ENCODE results near the gene CPA5. TPM values are rescaled to one million over a fixed set of nuclear protein-coding genes. Genes with fewer than 3 reads are reported as not detected.
A peak's percentile ranks its signal among the peaks of the same experiment; 100 is the strongest.

CPA5 gene
- total and polyA plus RNA-seq, 4 experiments from 2014 or later = 12.3 to 23.7 TPM; not detected in 2

- H3K4me1 Mint-ChIP-seq = peaks cover 4 to 17% (median 10%) of the 10 kb centered on the region in 4 donors
- H3K36me3 ChIP-seq (ENCODE audit: insufficient read depth, low read length) = no peaks in the 10 kb centered on the region
Measured at GRCh38 chr7:130352194-130353074, 7.8 kb downstream of the CPA5 start.

GRCh38 chr7:130353196-130353595, 8.6 kb downstream of the CPA5 start:
- Histone ChIP-seq H3K27ac (ENCODE audit: low read depth, low read length) (no peak overlapping the region), H3K4me3 (ENCODE audit: low read length in 2 of 2) (no peak overlapping the region), H3K4me1 (ENCODE audit: insufficient read depth, low read length) (peaks cover 4% of the 10 kb centered on the region), H3K27me3 (ENCODE audit: insufficient read depth, low read length) (no peaks in the 10 kb centered on the region), H3K36me3 (ENCODE audit: insufficient read depth, low read length) (no peaks in the 10 kb centered on the region), H3K9me3 (ENCODE audit: control insufficient read depth in 1 of 2, low read length in 2 of 2) (no peaks in the 10 kb centered on the region)
- ChIA-PET POLR2A (ENCODE audit: partially characterized antibody) (no interaction called here), CTCF (ENCODE audit: partially characterized antibody) (no interaction called here)
- DNase-seq = no peak
- intact Hi-C loops (cut with micrococcal nuclease) = no loop called here
- Mint-ChIP-seq H3K27ac (peak overlapping the region in 1 of 7 donors; percentile 85), H3K4me3 (no peak overlapping the region), H3K36me3 (no peaks in the 10 kb centered on the region), H3K9me3 (no peaks in the 10 kb centered on the region), H3K4me1 (peaks cover 4 to 17% (median 10%) of the 10 kb centered on the region in 4 donors), H3K27me3 (peaks cover 10 to 31% of the 10 kb centered on the region in 2 donors)

More at GRCh38 chr7:130352194-130353074, 7.8 kb downstream of the CPA5 start:
- POLR2A ChIA-PET (ENCODE audit: partially characterized antibody) = no interaction called here
- no peak for DNase-seq
- peak overlapping the region in 1 of 8 donors; percentile 50 for H3K4me3 Mint-ChIP-seq
- H3K9me3 Mint-ChIP-seq = no peaks in the 10 kb centered on the region
- H3K27ac Mint-ChIP-seq = no peak overlapping the region
- no peaks in the 10 kb centered on the region for H3K9me3 ChIP-seq (ENCODE audit: control insufficient read depth in 1 of 2, low read length in 2 of 2)
- H3K27ac ChIP-seq (ENCODE audit: low read depth, low read length) = no peak overlapping the region
- H3K4me3 ChIP-seq (ENCODE audit: low read length in 2 of 2) = no peak overlapping the region
- intact Hi-C loops (cut with micrococcal nuclease) = no loop called here
- no peaks in the 10 kb centered on the region for H3K27me3 ChIP-seq (ENCODE audit: insufficient read depth, low read length)
- no peaks in the 10 kb centered on the region for H3K36me3 Mint-ChIP-seq
- CTCF ChIA-PET (ENCODE audit: partially characterized antibody) = no interaction called here
- H3K27me3 Mint-ChIP-seq = peaks cover 10 to 31% of the 10 kb centered on the region in 2 donors
- H3K4me1 ChIP-seq (ENCODE audit: insufficient read depth, low read length) = peaks cover 4% of the 10 kb centered on the region

- no peaks in the 10 kb centered on the region for H3K4me1 ChIP-seq (ENCODE audit: insufficient read depth, low read length)
- no peak overlapping the region for H3K4me3 ChIP-seq (ENCODE audit: low read length in 2 of 2)
- peaks cover 0 to 4% of the 10 kb centered on the region in 2 donors for H3K9me3 ChIP-seq (ENCODE audit: control insufficient read depth in 1 of 2, low read length in 2 of 2)
- DNase-seq = no peak
- H3K27ac ChIP-seq (ENCODE audit: low read depth, low read length) = no peak overlapping the region
- no peaks in the 10 kb centered on the region for H3K27me3 ChIP-seq (ENCODE audit: insufficient read depth, low read length)
- H3K27me3 Mint-ChIP-seq = peaks cover 8 to 17% of the 10 kb centered on the region in 2 donors
- intact Hi-C loops (cut with micrococcal nuclease) = no loop called here
- H3K36me3 ChIP-seq (ENCODE audit: insufficient read depth, low read length) = no peaks in the 10 kb centered on the region
- H3K36me3 Mint-ChIP-seq = peaks cover 0 to 7% of the 10 kb centered on the region in 2 donors
- ChIA-PET CTCF (ENCODE audit: partially characterized antibody) (no interaction called here), POLR2A (ENCODE audit: partially characterized antibody) (no interaction called here)
- H3K4me1 Mint-ChIP-seq = peaks cover 0 to 7% (median 4%) of the 10 kb centered on the region in 4 donors
- H3K27ac Mint-ChIP-seq = peak overlapping the region in 1 of 7 donors; percentile 31
- no peak overlapping the region for H3K4me3 Mint-ChIP-seq
- peaks cover 0 to 18% (median 12%) of the 10 kb centered on the region in 8 donors for H3K9me3 Mint-ChIP-seq
Measured at GRCh38 chr7:130356121-130356875, 11.7 kb downstream of the CPA5 start.

- intact Hi-C loops (cut with micrococcal nuclease) = no loop called here
- Mint-ChIP-seq H3K27me3 (peaks cover 5 to 9% of the 10 kb centered on the region in 2 donors), H3K9me3 (peaks cover 0 to 18% (median 12%) of the 10 kb centered on the region in 8 donors), H3K27ac (peak overlapping the region in 1 of 7 donors; percentile 31), H3K36me3 (peaks cover 0 to 7% of the 10 kb centered on the region in 2 donors), H3K4me3 (no peak overlapping the region), H3K4me1 (peaks cover 0 to 3% (median 1%) of the 10 kb centered on the region in 4 donors)
- peaks cover 0 to 4% of the 10 kb centered on the region in 2 donors for H3K9me3 ChIP-seq (ENCODE audit: control insufficient read depth in 1 of 2, low read length in 2 of 2)
- POLR2A ChIA-PET (ENCODE audit: partially characterized antibody) = no interaction called here
- no peaks in the 10 kb centered on the region for H3K36me3 ChIP-seq (ENCODE audit: insufficient read depth, low read length)
- DNase-seq = no peak
- no peak overlapping the region for H3K27ac ChIP-seq (ENCODE audit: low read depth, low read length)
- H3K4me1 ChIP-seq (ENCODE audit: insufficient read depth, low read length) = no peaks in the 10 kb centered on the region
- H3K27me3 ChIP-seq (ENCODE audit: insufficient read depth, low read length) = no peaks in the 10 kb centered on the region
- no peak overlapping the region for H3K4me3 ChIP-seq (ENCODE audit: low read length in 2 of 2)
- CTCF ChIA-PET (ENCODE audit: partially characterized antibody) = no interaction called here
Measured at GRCh38 chr7:130356876-130357611, 12.4 kb downstream of the CPA5 start.

GRCh38 chr7:130358471-130358870, 13.9 kb downstream of the CPA5 start:
- no peaks in the 10 kb centered on the region for H3K27me3 ChIP-seq (ENCODE audit: insufficient read depth, low read length)
- Mint-ChIP-seq H3K27me3 (peaks cover 4 to 7% of the 10 kb centered on the region in 2 donors), H3K36me3 (peaks cover 0 to 7% of the 10 kb centered on the region in 2 donors), H3K9me3 (peaks cover 0 to 18% (median 12%) of the 10 kb centered on the region in 8 donors), H3K4me1 (peaks cover 0 to 1% (median 0%) of the 10 kb centered on the region in 4 donors), H3K4me3 (no peak overlapping the region), H3K27ac (no peak overlapping the region)
- ChIA-PET POLR2A (ENCODE audit: partially characterized antibody) (no interaction called here), CTCF (ENCODE audit: partially characterized antibody) (no interaction called here)
- peaks cover 0 to 4% of the 10 kb centered on the region in 2 donors for H3K9me3 ChIP-seq (ENCODE audit: control insufficient read depth in 1 of 2, low read length in 2 of 2)
- no peak overlapping the region for H3K4me3 ChIP-seq (ENCODE audit: low read length in 2 of 2)
- intact Hi-C loops (cut with micrococcal nuclease) = no loop called here
- DNase-seq = no peak
- H3K27ac ChIP-seq (ENCODE audit: low read depth, low read length) = no peak overlapping the region
- no peaks in the 10 kb centered on the region for H3K36me3 ChIP-seq (ENCODE audit: insufficient read depth, low read length)
- H3K4me1 ChIP-seq (ENCODE audit: insufficient read depth, low read length) = no peaks in the 10 kb centered on the region

GRCh38 chr7:130359276-130359857, 14.8 kb downstream of the CPA5 start:
- no peak for DNase-seq
- Histone ChIP-seq H3K27me3 (ENCODE audit: insufficient read depth, low read length) (no peaks in the 10 kb centered on the region), H3K9me3 (ENCODE audit: control insufficient read depth in 1 of 2, low read length in 2 of 2) (peaks cover 0 to 4% of the 10 kb centered on the region in 2 donors), H3K4me1 (ENCODE audit: insufficient read depth, low read length) (no peaks in the 10 kb centered on the region), H3K36me3 (ENCODE audit: insufficient read depth, low read length) (no peaks in the 10 kb centered on the region), H3K4me3 (ENCODE audit: low read length in 2 of 2) (no peak overlapping the region), H3K27ac (ENCODE audit: low read depth, low read length) (no peak overlapping the region)
- intact Hi-C loops (cut with micrococcal nuclease) = no loop called here
- Mint-ChIP-seq H3K4me3 (no peak overlapping the region), H3K27me3 (peaks cover 3 to 5% of the 10 kb centered on the region in 2 donors), H3K27ac (peak overlapping the region in 1 of 7 donors; percentile 78), H3K36me3 (peaks cover 0 to 7% of the 10 kb centered on the region in 2 donors), H3K4me1 (no peaks in the 10 kb centered on the region), H3K9me3 (peaks cover 0 to 18% (median 12%) of the 10 kb centered on the region in 8 donors)
- ChIA-PET CTCF (ENCODE audit: partially characterized antibody) (no interaction called here), POLR2A (ENCODE audit: partially characterized antibody) (no interaction called here)

Measured in CD4-positive, alpha-beta memory T cell (primary cell).